NCI-H2171 (cell line): Measurements from ENCODE around the gene DNAAF5.
"Not testable (repeated sequence)": the region's sequence is repeated elsewhere in the genome, so short reads cannot be mapped to it uniquely, and the experiment has no call there.

Experiments
- DNase-seq: peaks from one replicate; lab custom pipeline; 2025; lab: John Stamatoyannopoulos, UW

Gene DNAAF5

GRCh38 chr7:782718-783449 is 56.4 kb downstream of the DNAAF5 start:
- DNase-seq, result no peak

- DNase-seq, result no peak
These were observed 57.3 kb downstream of the DNAAF5 start for GRCh38 chr7:783556-784490.

GRCh38 chr7:784971-785370 is 58.5 kb downstream of the DNAAF5 start:
- no peak for DNase-seq

- DNase-seq, result no peak
These were observed 58.9 kb downstream of the DNAAF5 start for GRCh38 chr7:785416-785815.

- DNase-seq, result peak; percentile 43
These were observed 60.2 kb downstream of the DNAAF5 start for GRCh38 chr7:786472-787255.

- DNase-seq, result no peak
These were observed 61.1 kb downstream of the DNAAF5 start for GRCh38 chr7:787332-788240.

- DNase-seq, result no peak
These were observed 65.0 kb downstream of the DNAAF5 start for GRCh38 chr7:791519-791918.

GRCh38 chr7:794207-794606 is 67.7 kb downstream of the DNAAF5 start:
- no peak for DNase-seq

- DNase-seq, result no peak
These were observed 68.3 kb downstream of the DNAAF5 start for GRCh38 chr7:794671-795329.

- DNase-seq, result not testable (repeated sequence)
These were observed 70.1 kb downstream of the DNAAF5 start for GRCh38 chr7:796434-797169.

GRCh38 chr7:798921-799470 is 72.5 kb downstream of the DNAAF5 start:
- no peak for DNase-seq

- DNase-seq, result no peak
These were observed 74.2 kb downstream of the DNAAF5 start for GRCh38 chr7:800692-801091.

GRCh38 chr7:801351-801750 is 74.9 kb downstream of the DNAAF5 start:
- not testable (repeated sequence) for DNase-seq

- DNase-seq, result peak; percentile 44
These were observed 75.5 kb downstream of the DNAAF5 start for GRCh38 chr7:801940-802381.

- no peak for DNase-seq
These were observed 76.2 kb downstream of the DNAAF5 start for GRCh38 chr7:802500-803242.

- DNase-seq, result no peak
These were observed 76.7 kb downstream of the DNAAF5 start for GRCh38 chr7:803243-803635.

GRCh38 chr7:803796-804195 is 77.3 kb downstream of the DNAAF5 start:
- not testable (repeated sequence) for DNase-seq

GRCh38 chr7:805261-805660 is 78.8 kb downstream of the DNAAF5 start:
- DNase-seq, result no peak
